HG02623 (cell line): ENCODE measurements around the gene SOWAHD.
A peak's percentile ranks its signal among the peaks of the same experiment; 100 is the strongest.
"Not testable (repeated sequence)": the region's sequence is repeated elsewhere in the genome, so short reads cannot be mapped to it uniquely, and the experiment has no call there.

ENCODE experiments used
- ATAC-seq: cut with Tn5 transposase; IDR thresholded peaks from one replicate; pipeline ENCODE4 v1.9.1; 2021; ENCODE audit warnings: moderate library complexity; ENCODE audit not compliant: unreplicated experiment

The SOWAHD gene

DNA sequence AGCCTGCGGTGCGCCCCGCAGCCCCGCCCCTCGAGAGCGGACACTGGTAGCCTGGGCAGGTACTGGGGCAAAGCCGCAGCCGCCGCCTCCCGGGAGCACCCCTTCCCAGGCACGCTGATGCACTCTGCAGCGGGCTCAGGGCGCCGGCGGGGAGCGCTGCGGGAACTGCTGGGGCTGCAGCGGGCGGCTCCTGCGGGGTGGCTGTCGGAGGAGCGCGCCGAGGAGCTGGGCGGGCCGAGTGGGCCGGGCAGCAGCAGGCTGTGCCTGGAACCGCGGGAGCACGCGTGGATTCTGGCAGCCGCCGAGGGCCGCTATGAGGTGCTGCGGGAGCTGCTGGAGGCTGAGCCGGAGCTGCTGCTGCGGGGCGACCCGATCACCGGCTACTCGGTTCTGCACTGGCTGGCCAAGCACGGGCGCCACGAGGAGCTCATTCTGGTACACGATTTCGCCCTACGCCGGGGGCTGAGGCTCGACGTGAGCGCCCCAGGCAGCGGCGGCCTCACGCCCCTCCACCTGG is 401 bp downstream of the SOWAHD start:
- no peak for ATAC-seq

DNA sequence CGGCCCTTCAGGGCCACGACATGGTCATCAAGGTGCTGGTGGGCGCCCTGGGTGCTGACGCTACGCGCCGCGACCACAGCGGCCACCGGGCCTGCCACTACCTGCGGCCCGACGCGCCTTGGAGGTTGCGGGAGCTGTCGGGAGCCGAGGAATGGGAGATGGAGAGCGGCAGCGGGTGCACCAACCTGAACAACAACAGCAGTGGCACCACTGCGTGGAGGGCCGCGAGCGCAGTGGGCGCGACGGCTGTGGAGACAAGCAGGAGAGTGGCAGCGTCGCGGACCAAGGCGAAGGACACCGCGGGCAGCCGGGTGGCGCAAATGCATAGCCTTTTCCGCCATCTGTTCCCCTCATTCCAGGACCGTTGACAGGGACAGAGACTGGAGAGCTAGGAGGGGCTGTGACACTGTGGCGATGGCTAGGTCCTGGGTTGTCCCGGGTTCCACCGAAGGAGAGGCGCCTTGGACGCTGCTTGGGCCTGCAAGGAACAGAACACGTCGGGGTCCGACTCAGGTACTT is 919 bp downstream of the SOWAHD start:
- no peak for ATAC-seq

DNA sequence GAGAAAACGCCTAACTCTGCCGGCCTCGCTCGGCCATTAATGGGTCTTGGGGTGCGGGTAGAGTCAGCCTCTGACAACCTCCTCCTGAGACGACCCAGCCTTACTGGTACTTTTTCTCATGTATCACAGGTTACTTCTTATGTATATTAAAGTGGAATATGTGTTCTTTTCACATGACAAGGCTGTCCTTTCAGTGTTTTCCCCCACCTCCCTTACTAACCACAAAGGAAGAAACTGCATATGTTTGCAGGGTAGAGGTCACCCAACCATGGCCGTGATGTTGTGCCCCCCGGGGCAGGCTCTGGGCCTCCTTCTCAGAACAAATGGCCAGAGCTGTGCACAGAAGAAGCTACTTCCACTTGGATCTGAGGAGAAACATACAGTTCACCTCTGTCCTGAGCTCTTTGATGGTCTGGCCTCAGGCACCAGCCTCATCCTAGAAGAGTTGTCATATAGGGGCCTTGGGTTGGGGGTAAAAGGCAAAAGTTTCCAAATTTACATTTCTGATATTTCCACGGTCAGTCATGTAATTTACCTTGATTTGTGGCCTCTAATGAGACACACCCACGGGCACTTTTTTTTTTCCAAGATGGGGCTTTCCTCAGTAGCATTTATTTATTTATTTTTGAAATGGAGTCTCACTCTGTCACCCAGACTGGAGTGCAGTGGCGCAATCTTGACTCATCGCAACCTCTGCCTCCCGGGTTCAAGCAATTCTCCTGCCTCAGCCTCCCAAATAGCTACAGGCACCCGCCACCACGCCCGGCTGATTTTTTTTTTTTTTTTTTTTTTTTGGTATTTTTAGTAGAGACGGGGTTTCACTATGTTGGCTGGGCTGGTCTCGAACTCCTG is 1.9 kb downstream of the SOWAHD start:
- no peak for ATAC-seq

DNA sequence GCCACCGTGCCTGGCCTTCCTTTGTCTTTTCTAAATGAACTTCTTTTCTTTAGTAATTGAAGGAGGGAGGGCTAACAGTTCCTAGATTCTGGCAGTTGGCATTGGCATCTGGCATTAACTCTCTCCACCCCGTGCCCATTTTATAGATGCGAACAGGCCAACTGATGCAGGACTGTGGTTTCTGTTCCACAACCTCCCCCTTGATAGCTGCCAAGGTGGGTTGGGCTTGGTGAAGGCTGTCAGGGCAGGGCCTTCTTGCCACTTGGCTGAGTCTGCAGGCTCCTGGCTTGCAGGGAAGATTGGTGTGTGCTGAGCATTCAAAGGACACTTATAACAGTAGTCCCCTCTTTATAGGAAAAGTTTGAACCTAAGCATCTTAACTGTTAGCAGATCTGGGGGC is 4.3 kb downstream of the SOWAHD start:
- no peak for ATAC-seq

DNA sequence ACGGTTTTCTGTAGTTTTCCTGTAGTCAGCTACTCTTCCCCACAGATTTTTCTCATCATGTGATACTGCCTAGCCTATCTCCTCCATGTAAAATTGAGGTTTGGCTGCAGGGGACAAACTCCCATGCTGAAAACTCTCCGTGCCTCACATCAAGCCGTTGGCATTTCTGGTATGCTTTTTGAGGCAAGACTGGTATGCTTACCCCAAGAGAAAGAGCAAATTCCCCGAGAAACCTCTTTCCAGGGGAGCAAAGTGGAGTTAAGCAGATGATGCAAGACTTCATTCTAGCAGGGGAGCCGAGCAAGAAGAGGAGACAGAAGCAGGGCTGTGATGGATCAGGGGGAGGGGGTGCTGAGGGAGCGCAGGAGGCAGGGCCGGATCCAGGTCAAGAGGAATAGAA is 4.8 kb downstream of the SOWAHD start:
- no peak for ATAC-seq

DNA sequence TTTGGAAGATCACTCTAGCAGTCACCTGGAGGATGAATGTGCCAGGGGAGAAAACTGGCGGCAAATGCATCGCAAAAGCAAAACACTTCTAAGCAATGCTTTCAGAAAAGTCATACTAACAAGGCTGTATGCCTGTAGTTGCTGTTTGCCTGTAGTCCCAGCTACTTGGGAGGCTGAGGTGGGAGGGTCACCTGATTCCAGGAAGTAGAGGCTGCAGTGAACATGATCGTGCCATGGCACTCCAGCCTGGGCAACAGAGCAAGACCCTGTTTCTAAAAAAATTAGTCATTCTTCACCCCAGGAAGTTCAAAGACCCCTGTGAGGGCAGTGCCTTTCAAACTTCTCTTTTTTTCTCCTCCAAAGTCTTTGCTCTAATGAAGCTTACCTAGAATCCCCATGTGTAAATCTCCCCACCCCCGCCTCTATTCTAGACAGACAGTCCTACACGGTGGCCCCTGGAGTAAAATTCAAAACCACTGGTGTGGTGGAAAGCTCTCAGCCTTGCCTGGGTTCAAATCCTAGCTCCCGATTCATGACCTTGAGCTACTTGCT is 5.5 kb downstream of the SOWAHD start:
- no peak for ATAC-seq

DNA sequence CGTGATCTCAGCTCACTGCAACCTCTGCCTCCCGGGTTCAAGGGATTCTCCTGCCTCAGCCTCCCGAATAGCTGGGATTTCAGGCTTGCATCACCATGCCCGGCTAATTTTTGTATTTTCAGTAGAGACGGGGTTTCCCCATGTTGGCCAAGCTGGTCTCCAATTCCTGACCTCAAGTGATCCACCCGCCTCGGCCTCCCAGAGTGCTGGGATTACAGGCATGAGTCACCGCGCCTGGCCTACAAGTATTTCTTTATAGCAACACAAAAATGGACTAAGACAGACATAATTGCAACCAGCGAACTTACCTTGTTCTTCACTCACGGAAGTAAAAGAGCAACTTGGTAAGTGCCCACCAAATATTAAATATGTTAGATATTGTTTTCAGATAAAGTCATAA is 10.0 kb downstream of the SOWAHD start:
- not testable (repeated sequence) for ATAC-seq

DNA sequence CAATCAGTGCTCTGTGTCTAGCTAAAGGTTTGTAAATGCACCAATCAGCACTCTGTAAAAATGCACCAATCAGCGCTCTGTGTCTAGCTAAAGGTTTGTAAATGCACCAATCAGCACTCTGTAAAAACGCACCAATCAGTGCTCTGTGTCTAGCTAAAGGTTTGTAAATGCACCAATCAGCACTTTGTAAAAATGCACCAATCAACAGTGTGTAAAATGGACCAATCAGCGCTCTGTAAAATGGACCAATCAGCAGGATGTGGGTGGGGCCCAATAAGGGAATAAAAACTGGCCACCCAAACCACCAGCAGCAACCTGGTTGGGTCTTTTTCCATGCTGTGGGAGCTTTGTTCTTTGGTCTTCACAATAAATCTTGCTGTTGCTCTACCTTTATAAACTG is 11.0 kb downstream of the SOWAHD start:
- not testable (repeated sequence) for ATAC-seq

DNA sequence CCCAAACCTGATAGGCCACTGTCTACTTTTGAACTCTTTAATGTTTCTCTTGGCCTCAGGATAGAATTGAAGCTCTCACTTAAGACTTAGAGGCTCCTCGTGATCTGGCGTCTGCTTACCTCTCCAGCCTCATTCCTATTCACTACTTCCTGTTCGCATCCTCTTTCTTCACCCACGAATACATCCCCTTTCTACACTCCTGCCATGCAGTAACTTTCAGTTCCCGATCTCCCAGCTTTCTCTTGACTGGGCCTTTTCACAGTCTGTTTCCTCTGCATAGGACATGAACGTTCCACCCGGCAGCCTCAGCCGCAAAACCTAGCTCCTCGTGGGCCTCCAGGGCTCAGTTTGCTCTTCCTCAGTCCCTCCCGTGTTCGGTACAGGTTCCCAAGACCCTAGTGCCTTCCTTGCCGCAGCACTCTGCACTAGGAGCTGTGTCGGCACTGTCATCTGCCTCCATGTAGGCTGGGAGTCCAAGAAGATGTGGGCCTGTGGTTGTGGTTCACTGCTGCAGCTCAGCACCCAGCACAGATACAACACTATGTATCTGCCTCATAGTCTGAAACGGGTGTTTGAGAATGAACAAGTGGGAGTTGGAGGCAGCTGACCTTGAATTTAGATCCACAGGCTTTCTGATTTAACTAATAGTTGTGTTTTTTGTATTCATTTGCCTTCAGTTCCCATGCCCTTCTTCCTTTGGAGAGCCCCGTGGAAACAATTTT is 17.3 kb downstream of the SOWAHD start:
- ATAC-seq, result no peak

DNA sequence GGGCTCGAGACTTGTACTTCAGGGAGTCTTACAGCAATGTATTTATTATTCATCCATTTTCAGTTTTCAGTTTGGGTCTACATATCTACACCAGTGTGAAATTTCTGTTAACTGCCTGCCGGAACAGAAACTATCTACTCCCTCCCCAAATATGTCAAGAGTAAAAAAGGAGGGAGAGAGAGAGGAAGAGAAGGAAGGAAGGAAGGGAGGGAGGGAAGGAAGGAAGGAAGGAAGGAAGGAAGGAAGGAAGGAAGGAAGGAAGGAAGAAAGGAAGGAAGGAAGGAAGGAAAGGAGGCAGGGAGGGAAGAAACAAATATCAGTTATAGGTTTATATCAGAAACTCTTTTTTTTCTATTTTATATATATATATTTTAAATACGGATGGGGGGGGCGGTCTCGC is 20.4 kb downstream of the SOWAHD start:
- ATAC-seq, result no peak

DNA sequence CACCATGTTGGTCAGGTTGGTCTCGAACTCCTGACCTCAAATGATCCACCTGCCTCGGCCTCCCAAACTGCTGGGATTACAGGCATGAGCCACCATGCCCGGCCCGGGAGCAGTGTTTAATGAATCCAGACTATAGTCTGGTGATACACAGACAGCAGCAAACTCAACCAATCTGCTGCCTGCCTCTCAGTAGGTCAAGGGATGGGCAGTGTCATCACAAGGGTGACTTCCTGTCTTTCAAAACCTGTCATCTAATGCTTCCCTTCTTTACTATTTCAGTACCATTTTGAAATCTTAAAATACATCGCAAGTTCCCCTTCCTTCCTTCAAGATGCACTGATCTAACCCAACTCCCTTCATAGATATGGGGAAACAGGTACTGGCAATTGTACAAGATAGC is 24.6 kb downstream of the SOWAHD start:
- no peak for ATAC-seq

DNA sequence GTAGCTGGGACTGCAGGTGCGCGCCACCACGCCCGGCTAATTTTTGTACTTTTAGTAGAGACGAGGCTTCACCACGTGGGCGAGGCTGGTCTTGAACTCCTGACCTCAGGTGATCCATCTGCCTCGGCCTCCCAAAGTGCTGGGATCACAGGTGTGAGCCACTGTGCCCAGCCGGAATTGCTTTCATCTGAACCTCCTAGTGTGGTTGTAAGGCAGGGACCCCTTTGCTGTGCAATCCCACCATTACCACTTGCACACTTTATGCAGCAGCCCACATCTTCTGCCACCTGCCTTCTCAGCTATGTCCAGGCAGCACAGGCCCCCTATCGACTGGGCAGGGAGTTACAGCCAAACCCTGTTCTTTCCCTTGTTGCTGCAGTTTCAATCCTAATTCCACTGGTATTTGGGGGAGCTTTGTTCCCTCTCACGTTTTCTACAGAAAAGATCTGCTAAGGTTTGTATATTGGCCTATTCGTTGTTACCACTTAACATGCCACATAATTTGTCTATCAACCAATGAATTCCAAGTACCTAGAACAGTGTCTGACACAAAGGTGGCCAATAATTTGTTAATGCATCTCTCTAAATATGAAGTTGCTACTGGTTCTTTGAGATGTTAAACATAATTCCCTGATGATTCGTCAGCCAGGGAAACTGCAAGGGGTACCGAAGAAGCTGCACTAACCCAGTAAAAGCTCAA is 26.5 kb downstream of the SOWAHD start:
- ATAC-seq, result no peak

DNA sequence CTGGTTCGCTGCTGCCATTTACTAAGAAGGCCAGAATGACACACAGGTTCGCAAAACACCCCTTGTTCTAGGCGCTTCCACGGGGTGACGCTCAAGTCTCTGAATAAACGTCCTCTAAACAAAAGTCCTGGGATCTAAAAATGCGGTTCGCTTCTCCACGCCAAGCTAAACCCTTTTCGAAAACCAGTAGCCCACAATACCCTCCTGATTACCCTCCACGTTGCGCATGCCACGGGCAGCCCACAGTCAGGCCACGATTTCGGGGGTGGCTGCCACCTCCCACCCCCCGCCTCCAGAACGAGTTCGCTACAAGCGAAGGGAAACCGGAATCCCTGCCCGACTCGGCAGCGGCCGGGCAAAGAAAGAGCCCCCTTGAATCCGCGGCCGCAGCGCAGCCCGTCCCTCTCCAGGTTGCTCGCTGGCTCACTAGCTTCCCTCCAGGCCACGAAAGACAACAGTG is 32.6 kb downstream of the SOWAHD start:
- ATAC-seq, result peak; percentile 17

DNA sequence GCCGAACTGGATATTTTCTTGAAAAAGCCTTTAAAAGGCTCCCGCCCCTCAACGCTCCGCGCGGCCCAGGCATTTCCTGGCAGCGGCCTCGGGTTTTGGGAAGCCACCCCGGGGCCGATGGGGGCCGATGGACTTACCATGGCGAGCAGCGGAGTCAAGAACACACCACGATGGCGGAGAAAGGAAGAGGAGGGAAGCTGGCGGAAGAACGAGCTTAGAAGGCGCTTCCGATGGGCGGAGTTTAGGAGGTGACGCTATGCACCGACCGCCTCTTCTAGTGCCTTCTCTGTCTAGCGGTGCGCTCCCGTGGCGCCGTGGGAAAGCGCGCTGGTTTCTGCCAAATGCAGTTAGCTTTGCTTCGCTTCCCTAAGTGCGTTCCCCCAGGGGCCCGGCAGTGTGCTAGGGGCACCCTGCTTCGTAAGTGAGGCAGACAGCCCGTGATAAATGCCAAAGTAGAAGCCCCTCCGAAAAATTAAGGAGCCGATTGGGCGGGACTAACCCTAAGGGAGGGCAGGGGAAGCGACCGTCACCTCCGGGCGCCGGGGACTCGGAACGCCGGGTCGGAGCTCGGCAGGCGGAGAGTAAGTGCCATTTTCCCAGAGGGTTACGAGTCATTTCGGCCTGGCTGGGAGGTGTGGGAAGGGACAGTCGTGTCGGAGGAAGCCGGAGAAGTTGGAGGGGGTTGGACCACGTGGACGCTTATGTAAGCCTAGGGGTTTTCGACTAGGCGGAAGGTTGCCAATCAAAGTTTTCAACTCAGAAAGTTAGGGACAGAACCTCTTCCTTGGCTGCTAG is 33.2 kb downstream of the SOWAHD start, which contains the start of gene RPL39:
Gene RPL39 (minus strand): TSS at position 194 of the 795 bp plus-strand sequence. CDS start 54 bp downstream, at position 140.
- ATAC-seq, result peak; percentile 91

DNA sequence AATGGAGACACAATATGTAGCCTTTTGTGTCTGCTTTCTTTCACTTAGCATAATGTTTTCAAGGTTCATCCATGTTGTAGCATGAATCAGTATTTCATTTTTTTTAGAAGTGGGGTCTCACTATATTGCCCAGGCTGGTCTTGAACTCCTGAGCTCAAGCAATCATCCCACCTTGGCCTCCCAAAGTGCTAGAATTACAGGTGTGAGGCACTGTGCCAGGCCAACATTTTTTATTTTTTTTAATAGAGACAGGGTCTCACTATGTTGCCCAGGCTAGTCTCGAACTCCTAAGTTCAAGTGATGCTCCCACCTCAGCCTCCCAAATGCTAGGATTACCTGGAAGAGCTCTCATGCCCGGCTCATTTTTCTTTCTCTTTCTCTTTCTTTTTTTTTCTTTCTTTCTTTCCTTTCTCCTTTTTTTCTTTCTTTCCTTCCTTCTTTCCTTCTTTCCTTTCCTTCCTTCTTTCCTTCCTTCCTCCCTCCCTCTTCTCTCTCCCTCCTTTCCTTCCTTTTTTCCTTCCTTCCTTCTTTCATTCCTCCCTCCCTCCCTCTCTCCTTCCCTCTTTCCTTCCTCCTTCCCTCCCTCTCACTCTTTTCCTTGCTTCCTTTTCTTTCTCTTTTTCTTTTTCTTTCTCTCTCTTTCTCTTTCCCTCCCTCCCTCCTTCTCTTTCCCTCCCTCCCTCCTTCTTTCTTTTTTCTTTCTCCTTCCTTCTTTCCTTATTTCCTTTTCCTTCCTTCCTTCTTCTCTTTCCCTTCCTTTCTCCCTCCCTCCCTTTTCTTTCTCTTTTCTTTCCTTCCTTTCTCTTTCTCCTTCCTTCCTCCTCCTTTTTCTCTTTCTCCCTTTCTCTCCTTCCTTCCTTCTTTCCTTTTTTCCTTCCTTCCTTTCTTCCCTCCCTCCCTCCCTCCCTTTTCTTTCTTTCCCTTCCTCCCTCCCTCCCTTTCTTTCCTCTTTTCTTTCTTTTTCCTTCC is 43.1 kb downstream of the SOWAHD start:
- ATAC-seq, result no peak

DNA sequence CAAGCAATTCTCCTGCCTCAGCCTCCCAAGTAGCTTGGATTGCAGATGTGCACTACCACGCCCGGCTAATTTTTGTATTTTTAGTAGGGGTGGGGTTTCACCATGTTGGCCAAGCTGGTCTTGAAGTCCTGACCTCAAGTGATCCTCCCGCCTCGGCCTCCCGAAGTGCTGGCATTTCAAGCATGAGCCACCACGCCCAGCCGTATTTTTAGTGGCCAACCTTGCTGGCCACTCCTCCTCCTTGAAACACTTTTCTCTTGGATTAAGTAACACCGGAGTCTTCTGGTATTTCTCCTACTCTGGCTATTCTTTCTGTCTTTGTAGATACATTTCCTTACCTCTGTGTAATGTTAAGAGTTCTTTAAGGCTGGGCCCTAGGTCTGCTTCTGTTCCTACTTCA is 44.2 kb downstream of the SOWAHD start:
- ATAC-seq, result no peak

DNA sequence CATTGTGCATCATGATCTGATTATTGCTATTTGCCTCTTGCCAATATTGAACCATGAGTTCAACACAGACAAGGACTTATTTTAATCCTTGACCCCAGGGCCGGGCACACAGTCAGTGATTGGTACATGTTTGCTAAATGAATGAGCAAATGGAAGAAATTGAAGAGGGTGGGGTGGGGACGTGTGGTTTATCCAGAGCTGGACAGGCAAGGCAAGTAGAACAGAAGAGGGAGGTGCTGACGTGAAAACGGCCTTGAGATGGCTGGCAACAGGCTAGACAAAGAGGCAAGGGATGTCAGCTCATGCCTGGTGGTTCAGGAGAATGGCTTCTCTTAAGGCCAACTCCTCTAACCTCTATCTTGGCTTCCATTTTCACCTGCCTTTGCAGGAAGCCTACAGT is 50.1 kb downstream of the SOWAHD start:
- ATAC-seq, result not testable (repeated sequence)

DNA sequence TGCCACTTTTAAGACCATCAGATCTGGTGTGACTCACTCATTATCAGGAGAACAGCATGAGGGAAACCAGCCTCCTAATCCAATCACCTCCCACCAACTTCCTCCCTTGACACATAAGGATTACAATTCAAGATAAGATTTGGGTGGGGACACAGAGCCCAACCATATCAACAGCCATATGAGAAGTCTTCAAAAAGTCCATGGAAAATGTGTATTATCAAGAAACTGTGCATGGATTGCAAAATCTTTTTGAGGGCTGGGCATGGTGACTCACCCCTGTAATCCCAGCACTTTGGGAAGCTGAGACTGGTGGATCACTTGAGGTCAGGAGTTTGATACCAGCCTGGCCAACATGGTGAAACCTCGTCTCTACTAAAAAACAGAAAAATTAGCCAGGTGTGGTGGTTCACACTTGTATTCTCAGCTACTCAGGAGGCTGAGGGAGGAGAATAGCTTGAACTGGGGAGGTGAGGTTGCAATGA is 50.8 kb downstream of the SOWAHD start:
- ATAC-seq, result no peak
